ENCODE results near the gene GPC6.

- TF ChIP-seq MAX (IDR thresholded peaks at IDR 0.05) = no peak
- no peak for TF ChIP-seq CTCF (IDR thresholded peaks at IDR 0.05; ENCODE audit: low read depth, low read length, missing input control)
- TF ChIP-seq SP1 (IDR thresholded peaks at IDR 0.05) = no peak
- no peak for TF ChIP-seq TAF1 (conservative IDR thresholded peaks at IDR 0.05)
Observed at GRCh38 chr13:93243375-93244063, 16.9 kb downstream of the GPC6 start.

Data from liver (tissue), 3 donors.